Activated naive CD4-positive, alpha-beta T cell treated with anti-CD3 and anti-CD28 coated beads for 36 hours (primary cell): ENCODE measurements around the gene ANKIB1. TPM values are rescaled to one million over a fixed set of nuclear protein-coding genes. Genes with fewer than 3 reads are reported as not detected.
"Not testable (repeated sequence)": the region's sequence is repeated elsewhere in the genome, so short reads cannot be mapped to it uniquely, and the experiment has no call there.

Experiments used
- CTCF ChIA-PET: fragments of 350-600 bp; sonication (Branson Sonifier 250); formaldehyde crosslinking; loops from one replicate; lab custom pipeline; 2021; ENCODE audit warnings: antibody characterized with exemption; lab: Charles Lee
- DNase-seq: peaks from one replicate; pipeline ENCODE4 v3.0.0-alpha.2; 2020
- H3K27ac Mint-ChIP-seq: one replicate; pipeline ENCODE4 v1.8.0; 2021; ENCODE audit warnings: mild to moderate bottlenecking, mixed read lengths
- H3K27me3 Mint-ChIP-seq: one replicate; pipeline ENCODE4 v1.8.0; 2021; ENCODE audit warnings: low read depth, mixed read lengths
- H3K36me3 Mint-ChIP-seq: one replicate; pipeline ENCODE4 v1.8.0; 2021; ENCODE audit warnings: low read depth, mixed read lengths
- H3K4me1 Mint-ChIP-seq: one replicate; pipeline ENCODE4 v1.8.0; 2021; ENCODE audit warnings: low read depth, mixed read lengths
- H3K4me3 Mint-ChIP-seq: one replicate; pipeline ENCODE4 v1.8.0; 2021; ENCODE audit warnings: mild to moderate bottlenecking, moderate library complexity, mixed read lengths
- H3K9me3 Mint-ChIP-seq: one replicate; pipeline ENCODE4 v1.8.0; 2021; ENCODE audit warnings: mixed read lengths
- intact Hi-C: fragments of 100-400 bp; cut with micrococcal nuclease; formaldehyde crosslinking; loops from one replicate; pipeline ENCODE4 v1.15.1; 2023
- total RNA-seq, 2 experiments: library from RNA; stranded (reverse); gene quantifications; one replicate each; pipeline ENCODE4 v1.2.3, GENCODE V29; 2021

ANKIB1 gene
- total RNA-seq, 2 experiments from 2014 or later, result 37.9 to 38.4 TPM

DNA sequence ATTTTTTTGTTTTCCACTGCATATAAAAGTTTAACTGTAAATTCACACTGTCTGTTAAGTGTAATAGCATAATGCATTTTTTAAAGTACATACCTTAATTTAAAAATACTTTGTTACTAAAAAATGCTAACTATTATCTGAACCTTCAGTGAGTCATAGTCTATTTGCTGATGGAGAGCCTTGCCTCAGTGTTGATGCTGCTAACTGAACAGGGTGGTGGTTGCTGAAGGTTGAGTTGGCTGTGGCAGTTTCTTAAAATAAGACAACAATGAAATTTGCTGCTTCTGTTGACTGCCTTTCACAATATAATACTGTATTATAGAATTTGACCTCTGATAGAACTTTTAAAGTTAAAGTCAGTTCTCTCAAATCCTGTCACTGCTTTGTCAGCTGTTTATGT is 129.2 kb downstream of the ANKIB1 start:
- DNase-seq, result no peak
- intact Hi-C loops, result no loop called here
- Mint-ChIP-seq H3K9me3 (no peaks in the 10 kb centered on the region), H3K27me3 (no peaks in the 10 kb centered on the region), H3K4me1 (no peaks in the 10 kb centered on the region), H3K4me3 (no peak overlapping the region), H3K36me3 (peaks cover 24% of the 10 kb centered on the region), H3K27ac (no peak overlapping the region)
- CTCF ChIA-PET, result no interaction called here

DNA sequence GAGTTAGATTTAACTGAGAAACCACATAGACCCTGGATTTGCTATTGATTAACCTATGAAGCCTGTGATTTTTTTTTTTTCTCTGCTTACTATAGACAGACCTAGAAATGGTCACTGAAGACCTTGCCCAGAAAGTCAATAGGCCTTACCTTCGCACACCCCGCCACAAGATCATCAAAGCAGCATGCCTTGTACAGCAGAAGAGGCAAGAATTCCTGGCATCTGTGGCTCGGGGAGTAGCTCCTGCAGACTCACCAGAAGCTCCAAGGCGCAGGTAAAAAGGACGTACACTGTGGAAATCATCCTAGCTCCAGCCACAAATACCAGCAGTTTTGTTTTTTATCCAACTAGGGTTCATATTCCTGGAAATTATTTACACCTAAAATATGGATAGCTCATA is 145.3 kb downstream of the ANKIB1 start:
- Mint-ChIP-seq H3K4me1 (no peaks in the 10 kb centered on the region), H3K27me3 (no peaks in the 10 kb centered on the region), H3K9me3 (no peaks in the 10 kb centered on the region), H3K36me3 (peaks cover 5% of the 10 kb centered on the region), H3K4me3 (no peak overlapping the region), H3K27ac (no peak overlapping the region)
- CTCF ChIA-PET, result interaction anchor here (1.0 kb wide), 1 partner anchor 54 kb away, joined by 3 read pairs; no protein-coding TSS in a partner anchor
- DNase-seq, result no peak
- intact Hi-C loops, result no loop called here

DNA sequence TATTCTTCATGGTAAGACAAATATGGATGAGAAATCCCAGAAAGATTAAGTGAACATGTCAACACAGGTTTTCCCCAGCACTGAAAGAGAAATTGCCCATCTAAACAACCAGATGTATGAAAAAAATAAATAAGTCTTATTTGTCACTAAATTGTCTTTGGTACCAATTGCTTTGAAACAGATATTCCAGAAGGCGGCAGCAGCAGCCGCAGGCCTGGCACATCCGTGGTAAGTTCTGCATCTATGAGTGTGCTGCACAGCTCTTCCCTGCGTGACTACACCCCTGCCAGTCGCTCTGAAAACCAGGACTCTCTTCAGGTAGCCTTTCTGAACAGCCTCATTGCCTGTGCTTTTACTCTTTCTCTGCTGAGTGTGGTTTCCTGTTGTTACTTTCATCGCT is 151.8 kb downstream of the ANKIB1 start:
- Mint-ChIP-seq H3K36me3 (peaks cover 14% of the 10 kb centered on the region), H3K27ac (no peak overlapping the region), H3K4me3 (no peak overlapping the region), H3K9me3 (no peaks in the 10 kb centered on the region), H3K27me3 (no peaks in the 10 kb centered on the region), H3K4me1 (no peaks in the 10 kb centered on the region)
- CTCF ChIA-PET, result no interaction called here
- intact Hi-C loops, result no loop called here
- DNase-seq, result no peak

DNA sequence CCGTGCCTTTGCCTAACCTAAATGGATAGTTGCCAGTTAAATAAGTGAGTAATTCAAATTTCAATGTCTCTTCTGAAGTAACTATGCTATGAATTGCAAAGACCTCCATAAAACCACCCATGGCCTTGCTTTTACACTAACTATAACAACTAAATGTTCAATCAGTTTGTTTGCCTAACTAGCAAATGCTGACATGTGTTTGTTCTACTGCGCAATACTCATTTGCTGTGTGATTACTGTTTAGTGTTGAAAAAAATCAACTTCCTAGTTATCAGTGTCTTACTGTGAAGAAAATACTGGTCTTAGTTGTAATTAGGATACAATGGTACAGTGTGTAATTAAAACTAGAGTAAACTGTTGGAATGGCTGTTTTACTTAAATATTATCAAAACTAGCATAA is 154.2 kb downstream of the ANKIB1 start:
- no peaks in the 10 kb centered on the region for H3K27me3 Mint-ChIP-seq
- intact Hi-C loops, result no loop called here
- no peak overlapping the region for H3K27ac Mint-ChIP-seq
- H3K4me1 Mint-ChIP-seq, result peaks cover 12% of the 10 kb centered on the region
- peaks cover 13% of the 10 kb centered on the region for H3K36me3 Mint-ChIP-seq
- DNase-seq, result no peak
- CTCF ChIA-PET, result no interaction called here
- H3K9me3 Mint-ChIP-seq, result no peaks in the 10 kb centered on the region
- no peak overlapping the region for H3K4me3 Mint-ChIP-seq

DNA sequence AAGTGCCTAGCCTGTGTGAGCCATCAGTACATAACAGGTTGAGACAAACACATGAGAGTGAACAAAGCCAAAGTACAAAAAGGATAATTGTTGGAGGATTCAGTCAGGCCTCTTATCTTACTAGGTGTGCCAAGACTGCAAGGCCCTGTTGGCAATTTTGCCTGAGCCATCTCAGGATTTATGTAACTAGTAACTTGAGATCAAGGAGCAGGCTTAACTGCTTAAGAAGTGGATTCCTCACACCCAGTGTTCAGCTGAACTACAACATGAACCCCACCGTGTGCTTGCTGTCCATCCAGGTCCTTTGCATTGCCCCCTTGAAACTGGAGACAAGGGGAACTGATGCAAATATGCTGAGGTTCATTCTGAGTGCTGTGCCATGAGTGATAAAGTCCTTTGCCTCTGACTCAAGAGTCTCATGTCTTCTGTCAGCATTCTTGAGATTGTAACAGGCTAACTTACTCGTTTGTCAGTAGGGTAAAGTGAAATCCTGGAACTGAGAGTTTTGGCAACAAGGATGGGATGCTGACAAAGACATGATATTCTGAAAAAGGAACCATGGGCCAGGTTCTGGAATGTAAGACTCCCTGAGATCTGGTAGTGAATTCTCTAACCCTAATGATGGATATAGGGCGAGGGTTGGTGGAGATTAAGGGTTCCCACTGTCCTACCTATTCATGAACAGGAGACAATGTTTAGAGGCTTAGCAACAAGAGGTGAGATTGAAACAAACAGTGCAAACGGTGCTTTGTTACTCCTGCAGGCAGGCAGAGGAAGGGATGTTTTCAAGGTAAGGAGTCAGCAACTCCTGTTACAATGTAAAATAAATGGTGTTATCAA is 157.4 kb downstream of the ANKIB1 start:
- Mint-ChIP-seq H3K27me3 (no peaks in the 10 kb centered on the region), H3K36me3 (peaks cover 7% of the 10 kb centered on the region), H3K27ac (no peak overlapping the region), H3K4me3 (no peak overlapping the region), H3K4me1 (peaks cover 12% of the 10 kb centered on the region), H3K9me3 (no peaks in the 10 kb centered on the region)
- CTCF ChIA-PET, result interaction anchor here (1.1 kb wide), 1 partner anchor 44 kb away, joined by 4 read pairs; the partner anchor contains the start of gene GATAD1
- DNase-seq, result no peak
- intact Hi-C loops, result no loop called here

DNA sequence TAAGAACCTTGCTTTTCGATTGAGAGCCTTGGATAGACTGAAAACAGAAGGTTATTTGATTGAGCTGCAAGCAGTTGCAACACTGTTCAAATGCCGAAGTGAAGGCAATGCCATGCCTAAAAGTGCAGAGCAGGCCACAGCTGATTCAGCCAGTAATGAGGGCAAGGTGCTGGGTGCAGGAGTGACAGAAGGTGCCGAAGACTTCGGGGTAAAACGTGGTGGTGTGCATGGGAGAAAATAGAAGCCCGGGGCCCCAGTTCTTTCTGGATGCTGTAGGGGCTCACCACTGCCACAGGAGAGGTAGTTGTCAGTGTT is 157.9 kb downstream of the ANKIB1 start:
- Mint-ChIP-seq H3K9me3 (no peaks in the 10 kb centered on the region), H3K4me3 (no peak overlapping the region), H3K27me3 (no peaks in the 10 kb centered on the region), H3K36me3 (peaks cover 2% of the 10 kb centered on the region), H3K4me1 (peaks cover 12% of the 10 kb centered on the region), H3K27ac (no peak overlapping the region)
- no peak for DNase-seq
- CTCF ChIA-PET, result interaction anchor here (1.1 kb wide), 1 partner anchor 43 kb away, joined by 4 read pairs; the partner anchor contains the start of gene GATAD1
- intact Hi-C loops, result no loop called here

DNA sequence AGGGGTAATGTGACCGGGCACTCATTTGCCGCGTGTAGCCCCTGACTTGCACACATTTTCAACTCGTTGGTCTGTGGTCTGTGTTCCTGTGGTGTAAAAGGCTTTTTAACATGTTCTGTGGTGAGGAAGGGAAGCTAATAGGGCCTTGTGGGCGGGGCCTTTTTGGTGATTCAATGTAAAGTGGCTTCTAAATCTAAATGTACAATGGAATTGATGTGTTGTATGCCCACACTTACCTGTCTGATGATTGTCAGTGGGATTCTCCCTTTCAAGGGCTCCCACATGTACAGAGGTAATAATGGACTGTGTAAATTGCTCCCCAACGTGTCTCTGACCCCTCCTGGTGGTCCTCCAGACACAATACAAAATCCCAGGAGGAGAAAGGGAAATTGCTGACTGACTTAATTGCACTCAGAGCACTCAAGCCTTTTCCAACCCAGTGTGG is 158.4 kb downstream of the ANKIB1 start:
- Mint-ChIP-seq H3K4me1 (peaks cover 12% of the 10 kb centered on the region), H3K9me3 (no peaks in the 10 kb centered on the region), H3K27ac (no peak overlapping the region), H3K27me3 (no peaks in the 10 kb centered on the region), H3K36me3 (peaks cover 2% of the 10 kb centered on the region), H3K4me3 (no peak overlapping the region)
- DNase-seq, result peak; percentile 41
- CTCF ChIA-PET, result interaction anchor here (1.1 kb wide), 1 partner anchor 43 kb away, joined by 4 read pairs; the partner anchor contains the start of gene GATAD1
- intact Hi-C loops, result no loop called here

DNA sequence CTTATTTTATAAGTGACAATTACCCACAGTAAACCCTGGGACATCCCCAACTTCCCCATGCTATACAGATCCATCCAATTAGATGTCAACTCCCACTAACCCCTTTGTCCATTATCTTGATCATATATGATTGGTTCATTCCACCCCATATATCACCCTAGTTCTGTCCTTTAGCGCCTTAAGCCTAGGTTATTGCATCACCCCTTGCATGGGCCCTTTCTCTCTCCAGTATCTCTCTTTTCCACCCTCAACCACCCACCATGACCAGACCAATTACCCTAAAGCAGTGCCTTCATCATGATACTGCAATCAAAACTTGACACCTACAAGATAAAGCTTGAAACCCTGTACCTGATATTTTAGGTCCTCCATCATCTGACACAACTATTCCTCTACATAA is 163.6 kb downstream of the ANKIB1 start:
- Mint-ChIP-seq H3K36me3 (no peaks in the 10 kb centered on the region), H3K27ac (no peak overlapping the region), H3K9me3 (no peaks in the 10 kb centered on the region), H3K4me3 (no peak overlapping the region), H3K4me1 (peaks cover under 1% of the 10 kb centered on the region), H3K27me3 (peaks cover 7% of the 10 kb centered on the region)
- no peak for DNase-seq
- intact Hi-C loops, result no loop called here
- CTCF ChIA-PET, result no interaction called here

DNA sequence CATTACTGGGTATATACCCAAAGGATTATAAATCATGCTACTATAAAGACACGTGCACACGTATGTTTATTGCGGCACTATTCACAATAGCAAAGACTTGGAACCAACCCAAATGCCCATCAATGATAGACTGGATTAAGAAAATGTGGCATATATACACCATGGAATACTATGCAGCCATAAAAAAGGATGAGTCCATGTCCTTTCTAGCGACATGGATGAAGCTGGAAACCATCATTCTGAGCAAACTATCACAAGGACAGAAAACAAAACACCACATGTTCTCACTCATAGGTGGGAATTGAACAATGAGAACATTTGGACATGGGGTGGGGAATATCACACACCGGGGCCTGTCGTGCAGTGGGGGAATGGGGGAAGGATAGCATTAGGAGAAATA is 164.4 kb downstream of the ANKIB1 start:
- H3K27ac Mint-ChIP-seq, H3K27me3 Mint-ChIP-seq: not testable (repeated sequence)
- CTCF ChIA-PET, result interaction anchor here (1.1 kb wide), 1 partner anchor 15 kb away, joined by 4 read pairs; no protein-coding TSS in a partner anchor

DNA sequence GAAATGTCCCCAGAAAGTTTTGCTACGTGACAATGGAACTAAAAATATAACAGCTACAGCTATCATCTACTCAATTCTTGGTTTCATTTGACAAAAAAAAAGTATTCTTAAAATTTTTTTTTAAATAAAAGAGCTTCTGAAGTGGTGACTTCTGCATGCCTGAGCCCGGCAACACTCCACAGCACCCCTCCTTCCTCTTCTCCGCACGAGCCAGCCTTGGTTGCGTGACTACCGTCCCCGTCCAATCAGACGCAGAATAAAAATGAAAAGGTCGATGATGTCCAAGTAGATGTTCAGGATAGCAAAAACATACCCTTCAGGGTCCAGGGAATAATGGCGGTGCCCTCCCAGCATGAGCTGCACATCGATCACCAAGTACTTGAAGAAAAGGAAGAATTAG is 167.0 kb downstream of the ANKIB1 start:
- no peaks in the 10 kb centered on the region for H3K4me1 Mint-ChIP-seq
- no peak for DNase-seq
- no peak overlapping the region for H3K4me3 Mint-ChIP-seq
- peaks cover 7% of the 10 kb centered on the region for H3K27me3 Mint-ChIP-seq
- no peaks in the 10 kb centered on the region for H3K36me3 Mint-ChIP-seq
- no peak overlapping the region for H3K27ac Mint-ChIP-seq
- intact Hi-C loops, result no loop called here
- no peaks in the 10 kb centered on the region for H3K9me3 Mint-ChIP-seq
- CTCF ChIA-PET, result interaction anchor here (0.6 to 1.6 kb wide), 4 partner anchors 9 to 415 kb away, joined by 3 to 6 read pairs (median 4); no protein-coding TSS in a partner anchor

More for the DNA sequence above, 164.4 kb downstream of the ANKIB1 start:
- H3K4me3 Mint-ChIP-seq, H3K4me1 Mint-ChIP-seq, intact Hi-C loops, H3K36me3 Mint-ChIP-seq, H3K9me3 Mint-ChIP-seq, DNase-seq: not testable (repeated sequence)

DNA sequence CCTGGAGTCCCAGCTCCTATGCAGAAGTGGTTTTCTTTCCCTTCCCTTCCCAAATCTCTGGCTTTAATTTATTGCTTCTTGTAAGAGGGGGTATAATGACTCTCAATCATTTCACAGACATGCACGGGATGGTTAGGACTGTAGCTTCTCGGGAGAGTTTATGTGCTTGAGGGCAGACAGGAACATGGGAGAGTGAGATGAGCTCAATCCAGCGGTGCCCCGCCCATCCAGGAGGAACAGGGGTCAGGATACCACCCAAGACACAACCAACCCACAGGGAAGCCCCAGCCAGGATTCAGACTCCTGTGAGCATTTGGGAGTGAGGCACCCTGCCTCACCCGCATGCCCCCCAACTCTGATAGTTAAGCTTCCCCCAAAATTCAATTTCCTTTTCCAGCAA is 167.8 kb downstream of the ANKIB1 start:
- Mint-ChIP-seq H3K9me3 (no peaks in the 10 kb centered on the region), H3K36me3 (no peaks in the 10 kb centered on the region), H3K27ac (no peak overlapping the region), H3K4me1 (no peaks in the 10 kb centered on the region), H3K27me3 (peaks cover 7% of the 10 kb centered on the region), H3K4me3 (no peak overlapping the region)
- intact Hi-C loops, result no loop called here
- no peak for DNase-seq
- CTCF ChIA-PET, result interaction anchor here (1.0 to 1.6 kb wide), 3 partner anchors 8 to 234 kb away, joined by 3 to 6 read pairs (median 4); no protein-coding TSS in a partner anchor

DNA sequence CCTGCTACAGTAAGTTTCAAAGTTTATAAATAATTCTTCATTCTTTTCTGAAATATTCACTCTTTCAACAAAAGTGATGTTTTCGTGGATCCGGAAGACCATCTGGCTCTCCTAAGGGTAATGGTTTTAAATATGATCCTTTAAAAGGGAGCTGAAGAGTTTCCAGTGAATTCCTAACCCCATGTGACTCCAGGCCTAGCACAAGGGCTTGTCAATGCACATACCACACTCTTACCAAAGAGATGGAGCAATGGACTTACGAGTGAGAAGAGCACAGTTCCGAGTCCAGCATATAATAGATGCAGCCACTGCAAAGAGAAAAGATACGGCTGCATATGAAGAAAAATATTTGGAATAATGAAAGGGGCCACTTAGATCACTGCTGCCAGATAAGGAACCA is 169.5 kb downstream of the ANKIB1 start:
- CTCF ChIA-PET, result interaction anchor here (0.7 to 1.4 kb wide), 5 partner anchors 9 to 257 kb away, joined by 3 to 8 read pairs (median 3); no protein-coding TSS in a partner anchor
- intact Hi-C loops, result no loop called here
- no peak for DNase-seq

More for the DNA sequence above, 169.5 kb downstream of the ANKIB1 start:
- Mint-ChIP-seq H3K27ac (no peak overlapping the region), H3K36me3 (no peaks in the 10 kb centered on the region), H3K9me3 (no peaks in the 10 kb centered on the region), H3K27me3 (peaks cover 6% of the 10 kb centered on the region), H3K4me1 (no peaks in the 10 kb centered on the region), H3K4me3 (no peak overlapping the region)
